D721Med (cell line): Measurements from ENCODE around the gene CHRNA7.

Experiments
- DNase-seq: peaks from one replicate; pipeline ENCODE4 v3.0.0; 2011; ENCODE audit warnings: low spot score; ENCODE audit not compliant: insufficient read length
- FAIRE-seq: peaks from 2 replicates; lab custom pipeline; 2011; peaks lifted over from hg19 to GRCh38; lab: Jason Lieb, UNC
- TF ChIP-seq, protein P1 (sequence below): IDR thresholded peaks from 2 replicates; pipeline ENCODE4 v1.5.1; 2012; ENCODE audit warnings: mild to moderate bottlenecking, control low read depth; ENCODE audit not compliant: insufficient read depth; ENCODE audit errors: missing control alignments

The CHRNA7 gene

DNA sequence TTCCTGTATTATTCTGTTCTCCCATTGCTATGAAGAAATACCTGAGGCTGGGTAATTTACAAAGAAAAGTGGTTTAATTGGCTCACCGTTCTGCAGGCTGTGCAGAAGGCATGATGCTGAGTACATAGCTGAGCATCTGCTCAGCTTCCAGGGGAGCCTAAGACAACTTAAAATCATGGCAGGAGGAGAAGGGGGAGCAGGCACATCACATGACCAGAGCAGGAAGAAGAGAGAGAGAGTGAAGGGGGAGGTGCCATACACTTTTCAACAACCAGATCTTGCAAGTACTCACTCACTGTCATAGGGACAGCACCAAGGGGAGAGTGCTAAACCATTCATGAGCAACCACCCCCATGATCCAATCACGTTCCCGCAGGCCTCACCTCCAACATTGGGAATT is 188.4 kb downstream of the CHRNA7 start:
- TF ChIP-seq, protein P1, sequence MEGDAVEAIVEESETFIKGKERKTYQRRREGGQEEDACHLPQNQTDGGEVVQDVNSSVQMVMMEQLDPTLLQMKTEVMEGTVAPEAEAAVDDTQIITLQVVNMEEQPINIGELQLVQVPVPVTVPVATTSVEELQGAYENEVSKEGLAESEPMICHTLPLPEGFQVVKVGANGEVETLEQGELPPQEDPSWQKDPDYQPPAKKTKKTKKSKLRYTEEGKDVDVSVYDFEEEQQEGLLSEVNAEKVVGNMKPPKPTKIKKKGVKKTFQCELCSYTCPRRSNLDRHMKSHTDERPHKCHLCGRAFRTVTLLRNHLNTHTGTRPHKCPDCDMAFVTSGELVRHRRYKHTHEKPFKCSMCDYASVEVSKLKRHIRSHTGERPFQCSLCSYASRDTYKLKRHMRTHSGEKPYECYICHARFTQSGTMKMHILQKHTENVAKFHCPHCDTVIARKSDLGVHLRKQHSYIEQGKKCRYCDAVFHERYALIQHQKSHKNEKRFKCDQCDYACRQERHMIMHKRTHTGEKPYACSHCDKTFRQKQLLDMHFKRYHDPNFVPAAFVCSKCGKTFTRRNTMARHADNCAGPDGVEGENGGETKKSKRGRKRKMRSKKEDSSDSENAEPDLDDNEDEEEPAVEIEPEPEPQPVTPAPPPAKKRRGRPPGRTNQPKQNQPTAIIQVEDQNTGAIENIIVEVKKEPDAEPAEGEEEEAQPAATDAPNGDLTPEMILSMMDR, result no peak
- FAIRE-seq (no peak), DNase-seq (no peak)
